CD4-positive, alpha-beta T cell treated with Interleukin-10 for 1 hour (primary cell): ENCODE results near the gene SALL2.

Experiments used
- DNase-seq: peaks from one replicate; pipeline ENCODE4 v3.0.0-alpha.2; 2020

The SALL2 gene

GRCh38 chr14:21526672-21527317 lies 649 bp upstream of the SALL2 start:
- no peak for DNase-seq

GRCh38 chr14:21525571-21525961 lies 580 bp downstream of the SALL2 start:
- no peak for DNase-seq

- DNase-seq = no peak
Measured at GRCh38 chr14:21524575-21525490, 1.3 kb downstream of the SALL2 start.

GRCh38 chr14:21523203-21523602 lies 2.9 kb downstream of the SALL2 start:
- no peak for DNase-seq

GRCh38 chr14:21521501-21521900 lies 4.6 kb downstream of the SALL2 start:
- no peak for DNase-seq

GRCh38 chr14:21520767-21521166 lies 5.4 kb downstream of the SALL2 start:
- no peak for DNase-seq

GRCh38 chr14:21518725-21519124 lies 7.4 kb downstream of the SALL2 start:
- DNase-seq = no peak

GRCh38 chr14:21514341-21514740 lies 11.8 kb downstream of the SALL2 start:
- no peak for DNase-seq

- peak; percentile 97 for DNase-seq
Measured at GRCh38 chr14:21510735-21511657, 15.2 kb downstream of the SALL2 start, which contains the start of gene METTL3. TSS of gene METTL3 (minus strand) at chr14:21511340. CDS start at chr14:21511223, 117 bp downstream.

GRCh38 chr14:21509432-21510143 lies 16.6 kb downstream of the SALL2 start:
- peak; percentile 26 for DNase-seq

GRCh38 chr14:21506557-21506956 lies 19.6 kb downstream of the SALL2 start:
- DNase-seq = no peak

- DNase-seq = peak; percentile 36
Measured at GRCh38 chr14:21505012-21505553, 21.1 kb downstream of the SALL2 start.

- no peak for DNase-seq
Measured at GRCh38 chr14:21503376-21503775, 22.8 kb downstream of the SALL2 start.

- DNase-seq = no peak
Measured at GRCh38 chr14:21501568-21501967, 24.6 kb downstream of the SALL2 start.

- DNase-seq = peak; percentile 71
Measured at GRCh38 chr14:21498540-21499526, 27.3 kb downstream of the SALL2 start.

- DNase-seq = no peak
Measured at GRCh38 chr14:21496453-21496852, 29.7 kb downstream of the SALL2 start.

GRCh38 chr14:21494902-21495762 lies 31.0 kb downstream of the SALL2 start:
- no peak for DNase-seq

GRCh38 chr14:21486640-21487087 lies 39.5 kb downstream of the SALL2 start:
- DNase-seq = no peak

GRCh38 chr14:21476925-21477681 lies 49.0 kb downstream of the SALL2 start, which contains the start of the genes RAB2B and TOX4:
TSS of gene RAB2B (minus strand) at chr14:21476959. CDS start at chr14:21476872, 87 bp downstream.
TSS of gene TOX4 (plus strand) at chr14:21477195. CDS start at chr14:21477279, 84 bp downstream.
- peak; percentile 99 for DNase-seq
